H9 (cell line): Measurements from ENCODE around the gene MYL6B. TPM values are rescaled to one million over a fixed set of nuclear protein-coding genes. Genes with fewer than 3 reads are reported as not detected.

Experiments
- DNase-seq: peaks from one replicate; pipeline ENCODE4 v3.0.0-alpha.2; 2017
- H2AFZ ChIP-seq: one replicate; pipeline ENCODE4 v1.6.1; 2013; ENCODE audit warnings: mild to moderate bottlenecking, low read length, control low read depth, moderate library complexity
- H2AK5ac ChIP-seq: 2 replicates; pipeline ENCODE4 v1.6.1; 2013; ENCODE audit warnings: low read length, control low read depth, mixed read lengths; ENCODE audit not compliant: insufficient read length
- H2BK120ac ChIP-seq: one replicate; pipeline ENCODE4 v1.6.1; 2013; ENCODE audit warnings: low read depth, mild to moderate bottlenecking, low read length, control low read depth, inconsistent platforms; ENCODE audit not compliant: poor library complexity, severe bottlenecking
- H2BK12ac ChIP-seq: 2 replicates; pipeline ENCODE4 v1.6.1; 2013; ENCODE audit warnings: low read length, control low read depth, mixed read lengths, low read depth; ENCODE audit not compliant: insufficient read length
- H2BK15ac ChIP-seq: 2 replicates; pipeline ENCODE4 v1.6.1; 2013; ENCODE audit warnings: low read depth, low read length, control low read depth
- H2BK20ac ChIP-seq: one replicate; pipeline ENCODE4 v1.6.1; 2013; ENCODE audit warnings: low read depth, mild to moderate bottlenecking, low read length, control low read depth, inconsistent platforms; ENCODE audit not compliant: poor library complexity, severe bottlenecking
- H2BK5ac ChIP-seq: 2 replicates; pipeline ENCODE4 v1.6.1; 2013; ENCODE audit warnings: low read length, control low read depth, mixed read lengths; ENCODE audit not compliant: insufficient read length
- H3K14ac ChIP-seq: 2 replicates; pipeline ENCODE4 v1.6.1; 2013; ENCODE audit warnings: low read length, control low read depth; ENCODE audit not compliant: insufficient read depth
- H3K18ac ChIP-seq: 2 replicates; pipeline ENCODE4 v1.6.1; 2013; ENCODE audit warnings: low read depth, mild to moderate bottlenecking, mixed read lengths, low read length, control low read depth; ENCODE audit not compliant: insufficient read length
- H3K23ac ChIP-seq: 2 replicates; pipeline ENCODE4 v1.6.1; 2013; ENCODE audit warnings: low read length, control low read depth, mixed read lengths, low read depth; ENCODE audit not compliant: insufficient read length
- H3K23me2 ChIP-seq: 2 replicates; pipeline ENCODE4 v1.6.1; 2013; ENCODE audit warnings: low read depth, mild to moderate bottlenecking, mixed read lengths, low read length, control low read depth; ENCODE audit not compliant: insufficient read length, poor library complexity, severe bottlenecking
- H3K27ac ChIP-seq: 2 replicates; pipeline ENCODE4 v1.5.1; 2013; ENCODE audit warnings: low read length, control low read depth, mixed read lengths, low read depth; ENCODE audit not compliant: insufficient read length
- H3K27me3 ChIP-seq: 2 replicates; pipeline ENCODE4 v1.6.1; 2013; ENCODE audit warnings: low read length, control low read depth, inconsistent platforms; ENCODE audit not compliant: insufficient read depth
- H3K4ac ChIP-seq: 2 replicates; pipeline ENCODE4 v1.6.1; 2013; ENCODE audit warnings: low read depth, mild to moderate bottlenecking, control low read depth, inconsistent platforms, low read length, moderate library complexity
- H3K4me1 ChIP-seq: 2 replicates; pipeline ENCODE4 v1.6.1; 2013; ENCODE audit warnings: low read length, control low read depth, inconsistent platforms; ENCODE audit not compliant: insufficient read depth
- H3K4me2 ChIP-seq: 2 replicates; pipeline ENCODE4 v1.6.1; 2013; ENCODE audit warnings: low read length, control low read depth, mixed read lengths; ENCODE audit not compliant: insufficient read length, insufficient read depth
- H3K56ac ChIP-seq: 2 replicates; pipeline ENCODE4 v1.6.1; 2013; ENCODE audit warnings: low read depth, mild to moderate bottlenecking, mixed read lengths, low read length, control low read depth; ENCODE audit not compliant: insufficient read length
- H3K79me1 ChIP-seq: 2 replicates; pipeline ENCODE4 v1.6.1; 2013; ENCODE audit warnings: low read depth, mild to moderate bottlenecking, moderate library complexity, low read length, control low read depth, inconsistent platforms; ENCODE audit not compliant: insufficient read depth, poor library complexity, severe bottlenecking
- H3K79me2 ChIP-seq: 2 replicates; pipeline ENCODE4 v1.6.1; 2013; ENCODE audit warnings: low read length, control low read depth, inconsistent platforms; ENCODE audit not compliant: insufficient read depth
- H3K9ac ChIP-seq: 2 replicates; pipeline ENCODE4 v1.6.1; 2013; ENCODE audit warnings: low read length, control low read depth, mixed read lengths; ENCODE audit not compliant: insufficient read length; ENCODE audit errors: extremely low read depth
- H3K9me3 ChIP-seq: one replicate; pipeline ENCODE4 v1.6.1; 2013; ENCODE audit warnings: low read depth, low read length, inconsistent platforms; ENCODE audit not compliant: control insufficient read depth
- H3T11ph ChIP-seq: one replicate; pipeline ENCODE4 v1.6.1; 2013; ENCODE audit warnings: mild to moderate bottlenecking, low read length, control low read depth, inconsistent platforms
- H4K20me1 ChIP-seq: one replicate; pipeline ENCODE4 v1.6.1; 2013; ENCODE audit not compliant: control insufficient read depth, insufficient read length, insufficient read depth
- H4K5ac ChIP-seq: 2 replicates; pipeline ENCODE4 v1.6.1; 2013; ENCODE audit warnings: low read depth, mild to moderate bottlenecking, mixed read lengths, low read length, control low read depth; ENCODE audit not compliant: insufficient read length
- H4K8ac ChIP-seq: replicated peaks from 2 replicates; pipeline ENCODE4 v1.6.1; 2013; ENCODE audit warnings: low read length, control low read depth, mixed read lengths, low read depth; ENCODE audit not compliant: insufficient read length
- H4K91ac ChIP-seq: 2 replicates; pipeline ENCODE4 v1.6.1; 2013; ENCODE audit warnings: low read depth, mild to moderate bottlenecking, moderate library complexity, mixed read lengths, low read length, control low read depth; ENCODE audit not compliant: insufficient read length
- H3K27ac Mint-ChIP-seq, 3 experiments: 2 replicates in 2 of 3; 3 replicates in 1 of 3; pipeline ENCODE4 v1.8.0; 2020 to 2021; ENCODE audit warnings: mixed read lengths in 3 of 3, mild to moderate bottlenecking in 1 of 3, moderate library complexity in 1 of 3
- H3K27me3 Mint-ChIP-seq: 2 replicates; pipeline ENCODE4 v1.8.0; 2021; ENCODE audit warnings: low read depth, mild to moderate bottlenecking, moderate library complexity, mixed read lengths
- H3K36me3 Mint-ChIP-seq, 3 experiments: 2 replicates in 2 of 3; 3 replicates in 1 of 3; pipeline ENCODE4 v1.8.0; 2020 to 2021; ENCODE audit warnings: low read depth in 3 of 3, mixed read lengths in 3 of 3; ENCODE audit not compliant: insufficient read depth in 1 of 3
- H3K4me1 Mint-ChIP-seq, 2 experiments: 2 replicates each; pipeline ENCODE4 v1.8.0; 2020; ENCODE audit warnings: mixed read lengths in 2 of 2
- H3K4me3 Mint-ChIP-seq, 2 experiments: 2 replicates in 1 of 2; 3 replicates in 1 of 2; pipeline ENCODE4 v1.8.0; 2020 to 2021; ENCODE audit warnings: mild to moderate bottlenecking in 2 of 2, mixed read lengths in 2 of 2, moderate library complexity in 1 of 2
- H3K9me3 Mint-ChIP-seq, 2 experiments: 2 replicates in 1 of 2; 3 replicates in 1 of 2; pipeline ENCODE4 v1.8.0; 2020; ENCODE audit warnings: mild to moderate bottlenecking in 2 of 2, mixed read lengths in 2 of 2, moderate library complexity in 1 of 2
- WGBS: extraction: QIAGEN DNeasy Blood & Tissue Kit; methylation state at CpG from one replicate; pipeline ENCODE4 v1.1.7; 2013; ENCODE audit warnings: missing lambda C conversion rate, low lambda C conversion rate, mixed read lengths; ENCODE audit not compliant: insufficient read length; ENCODE audit errors: extremely low coverage; 5-methylcytosine and 5-hydroxymethylcytosine counted together
- total RNA-seq: library from RNA; stranded (reverse); gene quantifications from 2 replicates; pipeline ENCODE4 v1.2.1, GENCODE V29; 2021
- TF ChIP-seq, protein P1 (sequence below): fragments of 200-600 bp; sonication (generic); conservative IDR thresholded peaks from 3 replicates; pipeline ENCODE4 v1.8.0; 2021; ENCODE audit warnings: antibody characterized with exemption, mild to moderate bottlenecking

The MYL6B gene
- total RNA-seq, 1 experiment from 2014 or later: 165 TPM

- no peak overlapping the region; a peak in 1 of 5 replicates for H3K4me3 Mint-ChIP-seq
These were observed 11.9 kb downstream of the MYL6B start for GRCh38 chr12:56164345-56164729.

More at GRCh38 chr12:56164345-56164729, 11.9 kb downstream of the MYL6B start:
- H3K14ac ChIP-seq: no peak overlapping the region
- no peak overlapping the region for H3K4me2 ChIP-seq
- Mint-ChIP-seq H3K27ac (peak overlapping the region in 1 of 3 experiments; percentile 61; a peak in 1 of 7 replicates), H3K9me3 (no peaks in the 10 kb centered on the region), H3K27me3 (peaks cover 8% of the 10 kb centered on the region), H3K36me3 (peaks cover 68 to 93% (median 91%) of the 10 kb centered on the region in 3 experiments), H3K4me1 (peaks cover 38 to 47% of the 10 kb centered on the region in 2 experiments)
- no peak overlapping the region for H2AK5ac ChIP-seq
- no peak overlapping the region for H4K5ac ChIP-seq
- no peak overlapping the region for H3K23ac ChIP-seq
- H3K9ac ChIP-seq: no peak overlapping the region
- TF ChIP-seq, protein P1, sequence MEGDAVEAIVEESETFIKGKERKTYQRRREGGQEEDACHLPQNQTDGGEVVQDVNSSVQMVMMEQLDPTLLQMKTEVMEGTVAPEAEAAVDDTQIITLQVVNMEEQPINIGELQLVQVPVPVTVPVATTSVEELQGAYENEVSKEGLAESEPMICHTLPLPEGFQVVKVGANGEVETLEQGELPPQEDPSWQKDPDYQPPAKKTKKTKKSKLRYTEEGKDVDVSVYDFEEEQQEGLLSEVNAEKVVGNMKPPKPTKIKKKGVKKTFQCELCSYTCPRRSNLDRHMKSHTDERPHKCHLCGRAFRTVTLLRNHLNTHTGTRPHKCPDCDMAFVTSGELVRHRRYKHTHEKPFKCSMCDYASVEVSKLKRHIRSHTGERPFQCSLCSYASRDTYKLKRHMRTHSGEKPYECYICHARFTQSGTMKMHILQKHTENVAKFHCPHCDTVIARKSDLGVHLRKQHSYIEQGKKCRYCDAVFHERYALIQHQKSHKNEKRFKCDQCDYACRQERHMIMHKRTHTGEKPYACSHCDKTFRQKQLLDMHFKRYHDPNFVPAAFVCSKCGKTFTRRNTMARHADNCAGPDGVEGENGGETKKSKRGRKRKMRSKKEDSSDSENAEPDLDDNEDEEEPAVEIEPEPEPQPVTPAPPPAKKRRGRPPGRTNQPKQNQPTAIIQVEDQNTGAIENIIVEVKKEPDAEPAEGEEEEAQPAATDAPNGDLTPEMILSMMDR: no peak
- no peak overlapping the region for H2BK20ac ChIP-seq
- no peak overlapping the region for H2BK120ac ChIP-seq
- no peak overlapping the region for H2AFZ ChIP-seq
- no peak overlapping the region for H3T11ph ChIP-seq
- no peak overlapping the region for H3K4ac ChIP-seq
- DNase-seq: no peak
- H4K91ac ChIP-seq: no peak overlapping the region
- no peak overlapping the region for H4K8ac ChIP-seq
- peaks cover 2% of the 10 kb centered on the region for H3K23me2 ChIP-seq
- H3K18ac ChIP-seq: no peak overlapping the region
- H3K27ac ChIP-seq: no peak overlapping the region
- H2BK15ac ChIP-seq: no peak overlapping the region
- H4K20me1 ChIP-seq: no peaks in the 10 kb centered on the region
- no CpG with 5 or more reads among the region's 17 CpGs for WGBS
- H3K56ac ChIP-seq: no peak overlapping the region
- H3K79me1 ChIP-seq: peaks cover 2% of the 10 kb centered on the region
- no peaks in the 10 kb centered on the region for H3K9me3 ChIP-seq
- H2BK12ac ChIP-seq: no peak overlapping the region
- no peaks in the 10 kb centered on the region; the same call in 1 of the 2 replicates for H3K79me2 ChIP-seq
- H3K4me1 ChIP-seq: peaks cover 5% of the 10 kb centered on the region; the same call in 1 of the 2 replicates
- H3K27me3 ChIP-seq: no peaks in the 10 kb centered on the region
- no peak overlapping the region for H2BK5ac ChIP-seq
